ENCODE data around the gene SREBF1.

SREBF1 gene

DNA sequence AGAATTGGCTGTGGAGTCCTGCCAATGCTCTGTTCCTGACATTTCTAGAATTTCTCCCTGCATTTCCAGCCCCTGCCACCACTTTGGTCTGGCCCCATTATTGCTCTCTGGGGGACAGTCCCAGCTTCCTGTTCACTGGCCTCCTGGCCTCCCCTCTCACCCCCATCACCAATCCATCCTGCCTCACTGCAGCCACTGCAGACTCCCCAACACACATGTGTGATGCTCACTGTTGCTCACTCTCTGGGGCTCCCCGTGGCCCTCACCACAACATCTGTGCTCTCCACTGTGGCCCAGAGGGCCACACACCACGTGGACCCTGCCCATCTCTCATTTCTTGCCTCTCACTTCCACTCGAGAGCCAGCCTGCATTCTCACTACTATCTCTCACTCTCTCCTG, 64.6 kb downstream of the SREBF1 start:
- DNase-seq: no peak
- TF ChIP-seq, protein P1, sequence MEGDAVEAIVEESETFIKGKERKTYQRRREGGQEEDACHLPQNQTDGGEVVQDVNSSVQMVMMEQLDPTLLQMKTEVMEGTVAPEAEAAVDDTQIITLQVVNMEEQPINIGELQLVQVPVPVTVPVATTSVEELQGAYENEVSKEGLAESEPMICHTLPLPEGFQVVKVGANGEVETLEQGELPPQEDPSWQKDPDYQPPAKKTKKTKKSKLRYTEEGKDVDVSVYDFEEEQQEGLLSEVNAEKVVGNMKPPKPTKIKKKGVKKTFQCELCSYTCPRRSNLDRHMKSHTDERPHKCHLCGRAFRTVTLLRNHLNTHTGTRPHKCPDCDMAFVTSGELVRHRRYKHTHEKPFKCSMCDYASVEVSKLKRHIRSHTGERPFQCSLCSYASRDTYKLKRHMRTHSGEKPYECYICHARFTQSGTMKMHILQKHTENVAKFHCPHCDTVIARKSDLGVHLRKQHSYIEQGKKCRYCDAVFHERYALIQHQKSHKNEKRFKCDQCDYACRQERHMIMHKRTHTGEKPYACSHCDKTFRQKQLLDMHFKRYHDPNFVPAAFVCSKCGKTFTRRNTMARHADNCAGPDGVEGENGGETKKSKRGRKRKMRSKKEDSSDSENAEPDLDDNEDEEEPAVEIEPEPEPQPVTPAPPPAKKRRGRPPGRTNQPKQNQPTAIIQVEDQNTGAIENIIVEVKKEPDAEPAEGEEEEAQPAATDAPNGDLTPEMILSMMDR (IDR thresholded peaks at IDR 0.05; ENCODE audit: low read depth, low read length): no peak
- Histone ChIP-seq H3K27me3 (ENCODE audit: insufficient read depth, low read depth, severe bottlenecking) (no peaks in the 10 kb centered on the region), H3K36me3 (peaks cover 5% of the 10 kb centered on the region), H3K27ac (no peak overlapping the region), H3K4me3 (ENCODE audit: low read depth, low read length) (no peak overlapping the region), H3K9me3 (ENCODE audit: severe bottlenecking) (no peaks in the 10 kb centered on the region)

DNA sequence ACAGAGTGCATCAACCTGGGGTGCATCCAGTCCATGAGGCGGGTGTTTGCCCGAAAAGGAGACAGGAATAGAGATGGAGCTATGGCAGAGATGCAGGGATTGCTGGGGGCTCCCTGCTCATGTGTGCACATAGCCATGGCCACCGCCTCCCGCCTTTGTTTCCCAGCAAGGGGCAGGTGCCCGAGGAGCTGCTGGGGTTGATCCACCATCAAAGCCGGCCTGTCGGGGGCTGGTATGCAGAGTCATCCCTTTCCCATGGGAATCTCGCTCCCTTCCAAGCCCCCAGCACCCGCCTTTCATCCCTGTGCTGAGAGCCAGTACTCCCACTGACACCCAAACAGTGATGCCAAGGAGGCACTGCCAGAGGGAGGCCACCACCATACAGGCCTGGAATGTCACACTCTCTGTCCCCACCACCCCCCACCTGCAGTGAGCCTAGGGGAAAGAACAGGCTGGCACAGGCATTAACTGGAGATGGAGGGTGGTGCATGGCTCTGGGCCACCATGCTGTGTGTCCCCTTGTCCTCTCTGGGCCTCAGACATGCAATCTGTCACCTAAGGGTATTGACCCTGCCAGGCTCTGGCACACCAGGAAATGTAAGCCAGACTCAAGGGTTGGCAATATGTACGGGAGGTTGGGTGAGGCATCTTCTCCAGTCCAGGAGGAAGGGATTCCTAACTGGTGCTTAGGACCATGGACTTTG, 65.1 kb downstream of the SREBF1 start:
- Histone ChIP-seq H3K27me3 (ENCODE audit: insufficient read depth, low read depth, severe bottlenecking) (no peaks in the 10 kb centered on the region), H3K4me3 (ENCODE audit: low read depth, low read length) (no peak overlapping the region), H3K27ac (peak overlapping the region; percentile 79), H3K36me3 (peaks cover 5% of the 10 kb centered on the region), H3K9me3 (ENCODE audit: severe bottlenecking) (no peaks in the 10 kb centered on the region)
- no peak for DNase-seq
- TF ChIP-seq, protein P1 (IDR thresholded peaks at IDR 0.05; ENCODE audit: low read depth, low read length): no peak

DNA sequence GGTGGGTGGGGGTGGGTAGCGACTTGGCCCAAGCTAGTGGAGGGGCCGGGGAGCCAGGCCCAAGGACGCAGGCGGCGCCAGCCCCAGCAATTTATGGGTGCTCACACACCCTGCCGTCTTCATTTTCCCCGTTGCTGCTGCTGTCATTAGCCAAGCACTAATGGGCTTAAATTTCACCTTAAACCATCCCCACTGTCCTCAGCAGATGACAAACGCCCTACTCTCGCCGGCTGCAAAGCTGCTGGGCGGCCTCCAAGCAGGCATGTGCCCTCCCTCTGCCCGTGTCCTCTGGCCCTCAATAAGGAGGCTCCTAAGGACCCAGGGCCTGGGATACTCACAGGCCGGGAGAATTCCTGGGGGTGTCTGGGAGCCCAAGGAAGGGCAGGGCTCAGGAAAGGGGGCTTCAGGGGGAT, 66.1 kb downstream of the SREBF1 start:
- no peak overlapping the region; the same call in 1 of the 2 replicates for H3K4me3 ChIP-seq (ENCODE audit: low read depth, low read length)
- H3K27me3 ChIP-seq (ENCODE audit: insufficient read depth, low read depth, severe bottlenecking): no peaks in the 10 kb centered on the region
- H3K9me3 ChIP-seq (ENCODE audit: severe bottlenecking): no peaks in the 10 kb centered on the region
- TF ChIP-seq, protein P1 (IDR thresholded peaks at IDR 0.05; ENCODE audit: low read depth, low read length): no peak
- peak overlapping the region; percentile 79 for H3K27ac ChIP-seq
- H3K36me3 ChIP-seq: peaks cover 3% of the 10 kb centered on the region
- DNase-seq: peak; percentile 83

DNA sequence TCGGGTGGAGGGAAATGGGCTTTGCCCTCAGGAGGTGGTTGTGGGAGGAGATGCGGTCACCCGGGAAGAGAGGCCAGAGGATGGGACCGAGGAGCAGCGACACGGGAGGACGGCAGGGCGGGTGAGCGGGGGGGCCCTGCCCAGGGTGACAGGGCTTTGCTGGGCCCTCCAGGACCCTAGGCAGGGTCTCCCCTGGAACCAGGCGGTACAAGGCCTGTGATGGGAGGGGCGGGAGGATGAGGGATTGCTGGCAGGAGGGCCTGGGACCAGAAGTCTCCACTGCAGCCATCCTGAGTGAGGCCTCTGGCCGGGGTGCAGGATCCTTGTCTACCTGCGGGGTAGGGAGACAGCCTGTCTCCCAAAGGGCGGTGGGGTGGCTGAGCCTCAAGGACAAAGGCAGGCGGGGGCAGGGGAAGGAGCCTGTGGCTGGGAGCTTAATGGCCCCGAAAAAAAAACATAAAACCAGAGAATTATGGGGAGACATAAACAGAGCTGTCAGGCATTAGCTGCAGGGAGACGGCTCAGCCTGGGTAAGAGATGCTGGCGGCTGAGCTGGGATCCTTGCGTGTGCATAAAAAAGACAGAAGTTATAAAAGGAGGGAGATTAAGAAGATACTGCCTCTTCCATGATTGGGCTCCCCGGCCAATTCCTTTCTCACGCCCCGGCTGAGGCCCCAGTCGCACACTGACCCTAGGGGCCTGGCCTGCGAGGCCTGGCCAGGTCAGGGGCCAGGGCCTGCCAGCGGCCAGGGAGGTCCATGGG, 66.7 kb downstream of the SREBF1 start:
- Histone ChIP-seq H3K4me3 (ENCODE audit: low read depth, low read length) (no peak overlapping the region; the same call in 1 of the 2 replicates), H3K27ac (peak overlapping the region; percentile 79)

DNA sequence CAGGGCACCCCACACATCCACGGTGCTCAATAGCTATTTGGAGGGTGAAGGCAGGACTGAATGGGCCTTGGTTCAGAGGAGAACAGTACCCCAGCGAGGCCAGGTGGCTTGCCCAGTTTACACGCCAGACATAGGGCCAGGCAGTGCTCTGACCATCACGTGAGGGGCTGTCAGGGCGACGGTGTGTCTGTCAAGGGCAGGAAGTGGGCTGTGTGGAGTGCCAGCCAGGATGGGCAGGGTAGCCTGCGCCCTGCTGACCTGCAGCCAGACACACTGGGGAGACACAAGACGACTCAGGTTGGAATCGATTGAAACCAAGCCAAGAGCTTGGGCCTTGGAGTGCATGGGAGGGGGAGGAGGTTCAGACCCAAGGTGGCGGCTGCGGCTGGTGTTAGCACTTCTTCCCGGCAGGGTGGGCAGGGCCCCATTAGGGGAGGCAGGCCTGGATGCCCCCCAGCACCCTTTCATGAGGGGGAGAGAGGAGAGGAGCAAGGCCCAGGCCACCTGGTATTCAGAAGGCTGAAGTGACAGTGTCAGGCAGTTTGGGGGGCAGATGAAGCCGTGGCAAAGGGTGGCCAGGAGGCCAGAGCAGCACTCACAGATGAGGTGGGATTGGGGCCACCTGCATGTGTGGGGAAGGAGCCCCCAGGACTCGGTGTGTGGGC, 68.2 kb downstream of the SREBF1 start:
- Histone ChIP-seq H3K36me3 (peaks cover 14% of the 10 kb centered on the region), H3K27ac (peak overlapping the region; percentile 79), H3K27me3 (ENCODE audit: insufficient read depth, low read depth, severe bottlenecking) (no peaks in the 10 kb centered on the region), H3K9me3 (ENCODE audit: severe bottlenecking) (no peaks in the 10 kb centered on the region), H3K4me3 (ENCODE audit: low read depth, low read length) (no peak overlapping the region)
- no peak for DNase-seq
- TF ChIP-seq, protein P1 (IDR thresholded peaks at IDR 0.05; ENCODE audit: low read depth, low read length): no peak

More for the DNA sequence above, 66.7 kb downstream of the SREBF1 start:
- TF ChIP-seq, protein P1 (IDR thresholded peaks at IDR 0.05; ENCODE audit: low read depth, low read length): no peak
- peak; percentile 75 for DNase-seq
- no peaks in the 10 kb centered on the region for H3K9me3 ChIP-seq (ENCODE audit: severe bottlenecking)
- H3K36me3 ChIP-seq: peaks cover 7% of the 10 kb centered on the region
- H3K27me3 ChIP-seq (ENCODE audit: insufficient read depth, low read depth, severe bottlenecking): no peaks in the 10 kb centered on the region

Data from WERI-Rb-1 (cell line).